Calu3 (cell line): ENCODE measurements around the gene GRN. TPM values are rescaled to one million over a fixed set of nuclear protein-coding genes. Genes with fewer than 3 reads are reported as not detected.

Source experiments
- BruUV-seq: library from RNA; stranded (reverse); fragments of 400-500 nt; replicated peaks from 2 replicates; lab custom pipeline; 2021; lab: Mats Ljungman, UMichigan
- CTCF ChIA-PET: fragments of 300-600 bp; sonication (Branson Sonifier 250); formaldehyde crosslinking; loops from one replicate; lab custom pipeline; 2022; ENCODE audit warnings: antibody characterized with exemption; lab: Charles Lee
- DNase-seq: peaks from one replicate; pipeline ENCODE4 v3.0.0; 2022
- H3K27ac Mint-ChIP-seq: one replicate; pipeline ENCODE4 v1.8.0; 2022; ENCODE audit warnings: mixed read lengths; ENCODE audit not compliant: unreplicated experiment
- H3K27me3 Mint-ChIP-seq: one replicate; pipeline ENCODE4 v1.8.0; 2022; ENCODE audit warnings: mixed read lengths; ENCODE audit not compliant: unreplicated experiment
- H3K36me3 Mint-ChIP-seq: one replicate; pipeline ENCODE4 v1.8.0; 2022; ENCODE audit warnings: mild to moderate bottlenecking, moderate library complexity, mixed read lengths; ENCODE audit not compliant: insufficient read depth, unreplicated experiment
- H3K4me1 Mint-ChIP-seq: one replicate; pipeline ENCODE4 v1.8.0; 2022; ENCODE audit warnings: mild to moderate bottlenecking, low read depth, mixed read lengths; ENCODE audit not compliant: unreplicated experiment
- H3K4me3 Mint-ChIP-seq: one replicate; pipeline ENCODE4 v1.8.0; 2022; ENCODE audit warnings: mild to moderate bottlenecking, low read depth, moderate library complexity, mixed read lengths; ENCODE audit not compliant: unreplicated experiment
- H3K9me3 Mint-ChIP-seq: one replicate; pipeline ENCODE4 v1.8.0; 2022; ENCODE audit warnings: low read depth, mixed read lengths; ENCODE audit not compliant: unreplicated experiment
- intact Hi-C: fragments of 100-400 bp; cut with micrococcal nuclease; formaldehyde crosslinking; loops from one replicate; pipeline ENCODE4 v1.10.0; 2022; ENCODE audit not compliant: unreplicated experiment
- total RNA-seq: library from RNA; stranded (reverse); gene quantifications from 2 replicates; pipeline ENCODE4 v1.2.3, GENCODE V29; 2022
- TF ChIP-seq, protein P1 (sequence below): fragments of 200-600 bp; IDR thresholded peaks from one replicate; pipeline ENCODE4 v1.8.0; 2022; ENCODE audit warnings: antibody characterized with exemption; ENCODE audit not compliant: unreplicated experiment

Gene GRN
- total RNA-seq, 1 experiment from 2014 or later, result 376 TPM

DNA sequence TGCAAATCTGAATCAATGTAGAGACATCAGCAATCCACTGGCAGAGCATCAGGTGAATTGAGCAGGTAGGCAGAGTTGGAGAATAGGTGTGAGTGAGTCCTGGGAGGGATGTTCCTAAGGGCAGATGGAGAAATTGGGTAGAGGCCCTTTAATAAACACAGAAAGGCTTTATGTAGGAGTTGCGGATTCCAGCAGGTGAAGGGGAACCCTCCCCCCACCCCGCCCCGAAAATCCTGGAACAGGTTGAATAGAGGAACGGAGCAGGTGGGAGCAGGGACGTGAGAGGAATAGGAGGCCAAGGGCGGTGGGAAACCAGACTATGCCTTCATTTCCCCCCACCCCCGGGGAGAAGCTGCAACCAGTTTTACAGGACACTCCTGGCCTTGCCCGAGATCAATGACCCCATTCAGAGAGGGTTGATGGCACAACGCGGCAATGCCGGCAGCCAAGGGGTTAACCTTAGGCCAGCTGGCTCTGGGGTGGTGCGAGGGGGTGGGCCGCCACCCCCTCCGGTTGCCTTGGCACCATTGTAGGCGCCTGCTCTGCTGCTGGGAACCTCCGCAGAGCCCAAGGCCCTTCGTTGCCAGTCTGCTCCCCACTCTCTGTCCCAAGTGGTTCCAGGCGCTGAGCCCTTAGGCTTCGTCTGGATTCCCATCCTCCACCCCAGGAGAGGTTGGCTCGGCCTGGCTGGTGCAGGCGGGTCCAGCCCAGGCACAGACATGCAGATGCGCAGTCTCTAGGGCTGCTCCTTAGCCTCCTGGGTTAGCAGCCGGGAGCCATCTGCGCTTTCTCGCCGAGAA, 37.5 kb upstream of the GRN start:
- BruUV-seq, result no TSS peak
- Mint-ChIP-seq H3K9me3 (no peaks in the 10 kb centered on the region), H3K27ac (peak overlapping the region; percentile 78), H3K36me3 (peaks cover 15% of the 10 kb centered on the region), H3K4me3 (peak overlapping the region; percentile 67), H3K27me3 (peaks cover 87% of the 10 kb centered on the region), H3K4me1 (peaks cover 11% of the 10 kb centered on the region)
- DNase-seq, result peak; percentile 54
- intact Hi-C loops, result no loop called here
- CTCF ChIA-PET, result interaction anchor here (0.6 to 1.4 kb wide), 7 partner anchors 8 to 804 kb away, joined by 3 to 9 read pairs (median 4); partner anchors contain the start of gene FAM171A2
- TF ChIP-seq, protein P1, sequence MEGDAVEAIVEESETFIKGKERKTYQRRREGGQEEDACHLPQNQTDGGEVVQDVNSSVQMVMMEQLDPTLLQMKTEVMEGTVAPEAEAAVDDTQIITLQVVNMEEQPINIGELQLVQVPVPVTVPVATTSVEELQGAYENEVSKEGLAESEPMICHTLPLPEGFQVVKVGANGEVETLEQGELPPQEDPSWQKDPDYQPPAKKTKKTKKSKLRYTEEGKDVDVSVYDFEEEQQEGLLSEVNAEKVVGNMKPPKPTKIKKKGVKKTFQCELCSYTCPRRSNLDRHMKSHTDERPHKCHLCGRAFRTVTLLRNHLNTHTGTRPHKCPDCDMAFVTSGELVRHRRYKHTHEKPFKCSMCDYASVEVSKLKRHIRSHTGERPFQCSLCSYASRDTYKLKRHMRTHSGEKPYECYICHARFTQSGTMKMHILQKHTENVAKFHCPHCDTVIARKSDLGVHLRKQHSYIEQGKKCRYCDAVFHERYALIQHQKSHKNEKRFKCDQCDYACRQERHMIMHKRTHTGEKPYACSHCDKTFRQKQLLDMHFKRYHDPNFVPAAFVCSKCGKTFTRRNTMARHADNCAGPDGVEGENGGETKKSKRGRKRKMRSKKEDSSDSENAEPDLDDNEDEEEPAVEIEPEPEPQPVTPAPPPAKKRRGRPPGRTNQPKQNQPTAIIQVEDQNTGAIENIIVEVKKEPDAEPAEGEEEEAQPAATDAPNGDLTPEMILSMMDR, result no peak

DNA sequence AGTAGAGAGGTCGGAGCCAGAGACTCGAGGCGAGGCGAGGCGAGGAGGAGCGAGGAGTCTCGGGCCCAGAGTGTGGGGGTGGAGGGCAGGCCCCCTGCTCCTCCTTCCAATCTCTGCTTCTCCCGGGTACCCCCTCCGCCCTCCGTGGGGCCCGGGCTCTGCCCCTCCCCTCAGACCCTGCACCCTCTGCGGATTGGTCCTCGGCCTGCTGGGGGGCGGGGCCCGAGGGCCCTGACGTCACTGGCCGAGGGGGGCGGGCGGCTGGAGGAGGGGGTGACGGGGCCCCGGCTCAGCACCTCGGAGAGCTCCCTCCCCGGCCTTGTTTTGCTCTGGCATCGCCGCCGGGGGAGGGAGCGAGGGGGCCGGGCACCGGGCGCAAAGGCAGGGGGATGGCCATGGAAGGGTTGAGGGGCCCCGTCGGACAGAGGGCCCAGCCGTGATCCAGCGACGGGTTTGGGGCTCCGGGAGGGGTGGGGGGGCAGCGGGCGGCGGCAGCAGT, 36.7 kb upstream of the GRN start, which contains the start of gene RUNDC3A:
Gene RUNDC3A, plus strand, starts transcription at position 282 of the 499 bp plus-strand sequence. CDS start 232 bp downstream, outside the sequence.
- peaks cover 15% of the 10 kb centered on the region for H3K36me3 Mint-ChIP-seq
- TF ChIP-seq, protein P1, result no peak
- BruUV-seq, result no TSS peak
- peaks cover 90% of the 10 kb centered on the region for H3K27me3 Mint-ChIP-seq
- peak; percentile 95 for DNase-seq
- peak within 1 kb of the TSS; percentile 67 for H3K4me3 Mint-ChIP-seq
- H3K27ac Mint-ChIP-seq, result peak within 1 kb of the TSS; percentile 78
- no peaks in the 10 kb centered on the region for H3K9me3 Mint-ChIP-seq
- intact Hi-C loops, result no loop called here
- peaks cover 11% of the 10 kb centered on the region for H3K4me1 Mint-ChIP-seq
- CTCF ChIA-PET, result interaction anchor here (0.6 to 1.8 kb wide), 10 partner anchors 8 to 302 kb away, joined by 3 to 8 read pairs (median 4); partner anchors contain the start of gene FAM171A2

DNA sequence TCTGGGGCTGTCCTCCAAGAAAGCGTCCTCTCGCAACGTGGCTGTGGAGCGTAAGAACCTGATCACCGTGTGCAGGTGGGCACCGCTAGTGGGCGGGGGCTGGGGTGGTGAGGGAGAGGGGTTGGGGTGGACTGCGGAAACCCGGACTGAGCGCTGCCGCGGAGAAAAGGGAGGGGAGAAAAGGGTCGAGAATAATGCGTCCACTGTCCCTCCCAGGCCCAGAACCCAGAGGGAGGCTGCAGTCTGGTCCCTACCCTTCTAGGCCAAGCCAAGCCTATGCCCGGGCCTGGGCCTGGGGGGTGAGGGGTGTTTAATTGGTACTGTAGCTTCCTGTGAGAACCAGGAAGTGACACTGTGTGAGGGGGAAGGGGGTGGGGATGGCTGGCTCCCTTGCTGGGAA, 36.2 kb upstream of the GRN start:
- peaks cover 11% of the 10 kb centered on the region for H3K4me1 Mint-ChIP-seq
- DNase-seq, result no peak
- H3K27me3 Mint-ChIP-seq, result peaks cover 90% of the 10 kb centered on the region
- TF ChIP-seq, protein P1, result no peak
- intact Hi-C loops, result no loop called here
- no peaks in the 10 kb centered on the region for H3K9me3 Mint-ChIP-seq
- no peak overlapping the region for H3K27ac Mint-ChIP-seq
- BruUV-seq, result no TSS peak
- CTCF ChIA-PET, result interaction anchor here (0.7 to 1.8 kb wide), 6 partner anchors 8 to 91 kb away, joined by 3 to 8 read pairs (median 4); partner anchors contain the start of gene FAM171A2
- peaks cover 15% of the 10 kb centered on the region for H3K36me3 Mint-ChIP-seq
- H3K4me3 Mint-ChIP-seq, result no peak overlapping the region

DNA sequence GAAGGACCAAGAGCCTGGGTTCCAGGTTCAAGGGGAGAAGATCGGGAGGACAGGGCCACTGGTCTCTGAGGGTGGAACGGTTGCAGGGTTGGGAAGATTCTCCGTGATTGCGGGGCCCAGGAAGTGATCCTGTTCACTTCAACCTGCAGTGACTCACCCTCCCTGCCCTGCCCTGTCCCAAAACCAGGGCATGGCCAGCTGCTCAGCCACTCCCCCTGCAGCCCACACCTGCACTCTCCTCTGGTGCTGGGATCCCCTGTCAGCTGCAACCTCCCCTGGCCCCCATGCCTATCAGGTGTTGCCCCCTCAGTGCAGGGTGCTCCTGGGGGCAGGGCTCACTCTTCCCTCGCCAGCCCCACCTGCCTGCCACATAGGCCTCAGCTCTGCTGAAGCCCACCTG, 35.6 kb upstream of the GRN start:
- H3K27me3 Mint-ChIP-seq, result peaks cover 90% of the 10 kb centered on the region
- peaks cover 15% of the 10 kb centered on the region for H3K36me3 Mint-ChIP-seq
- intact Hi-C loops, result no loop called here
- BruUV-seq, result no TSS peak
- peaks cover 11% of the 10 kb centered on the region for H3K4me1 Mint-ChIP-seq
- no peaks in the 10 kb centered on the region for H3K9me3 Mint-ChIP-seq
- CTCF ChIA-PET, result interaction anchor here (0.6 to 1.8 kb wide), 4 partner anchors 14 to 91 kb away, joined by 3 to 5 read pairs (median 4); no protein-coding TSS in a partner anchor
- no peak overlapping the region for H3K27ac Mint-ChIP-seq
- no peak overlapping the region for H3K4me3 Mint-ChIP-seq
- TF ChIP-seq, protein P1, result peak; percentile 31
- DNase-seq, result peak; percentile 61
